ENCODE measurements around the gene ZNF205. TPM values are rescaled to one million over a fixed set of nuclear protein-coding genes. Genes with fewer than 3 reads are reported as not detected.

The ZNF205 gene
- total and polyA plus RNA-seq, 9 of the 15 experiments (the other 6 are each of a cell fraction or from before 2014, with no cell fraction given) = 2.4 to 11.8 (median 5.1) TPM; not detected in 2

GRCh38 chr16:3134338-3135125 lies 22.1 kb downstream of the ZNF205 start, which contains the start of gene ZNF213 (continued):
- no peak for TF ChIP-seq MLLT1 (IDR thresholded peaks at IDR 0.05)
- TF ChIP-seq CREB1 (IDR thresholded peaks at IDR 0.05) = peak; percentile 89
- TF ChIP-seq CREB1 (CRISPR knock-in tag; IDR thresholded peaks at IDR 0.05) = peak; percentile 86
- TF ChIP-seq MECOM (CRISPR knock-in tag; IDR thresholded peaks at IDR 0.05) = no peak
- no peak for TF ChIP-seq ZNF41 (CRISPR knock-in tag; conservative IDR thresholded peaks at IDR 0.05)
- no peak for TF ChIP-seq ZNF79 (CRISPR knock-in tag; IDR thresholded peaks at IDR 0.05; ENCODE audit: low read depth)
- TF ChIP-seq SMC3 (conservative IDR thresholded peaks at IDR 0.05; ENCODE audit: insufficient read depth, low read depth, low read length) = no peak
- TF ChIP-seq HDAC1 (IDR thresholded peaks at IDR 0.05) = peak in 1 of 2 experiments; percentile 44; a peak in 2 of 4 replicates
- TF ChIP-seq CCAR2 (IDR thresholded peaks at IDR 0.05; ENCODE audit: low read depth, low read length) = no peak
- TF ChIP-seq LARP7 (IDR thresholded peaks at IDR 0.05) = no peak
- TF ChIP-seq ZNF324 (CRISPR knock-in tag; IDR thresholded peaks at IDR 0.05) = no peak
- no peak for TF ChIP-seq MBD1 (CRISPR knock-in tag; IDR thresholded peaks at IDR 0.05)
- TF ChIP-seq NKRF (IDR thresholded peaks at IDR 0.05; ENCODE audit: borderline replicate concordance) = peak; percentile 24; the same call in 1 of the 2 replicates
- TF ChIP-seq ZNF740 (CRISPR knock-in tag; IDR thresholded peaks at IDR 0.05) = no peak
- TF ChIP-seq ZNF740 (tag; IDR thresholded peaks at IDR 0.05) = no peak
- TF ChIP-seq RFX5 (IDR thresholded peaks at IDR 0.05; ENCODE audit: low read depth, low read length) = 0 out of 2 replicates have a peak, but pooled peaks have one; percentile 34
- TF ChIP-seq PHF20 (IDR thresholded peaks at IDR 0.05; ENCODE audit: partially characterized antibody) = peak; percentile 95
- TF ChIP-seq LCOR (CRISPR knock-in tag; IDR thresholded peaks at IDR 0.05) = no peak
- no peak for TF ChIP-seq KLF13 (tag; IDR thresholded peaks at IDR 0.05; ENCODE audit: borderline replicate concordance, low read depth)
- TF ChIP-seq ATF4 (CRISPR knock-in tag; IDR thresholded peaks at IDR 0.05) = no peak
- TF ChIP-seq C11orf30 (IDR thresholded peaks at IDR 0.05; ENCODE audit: low read depth) = peak; percentile 97
- TF ChIP-seq FOXJ3 (CRISPR knock-in tag; IDR thresholded peaks at IDR 0.05) = no peak
